GM19452 (cell line): ENCODE results near the gene RAPGEF3.

Experiments used
- ATAC-seq: cut with Tn5 transposase; IDR thresholded peaks from one replicate; pipeline ENCODE4 v1.9.1; 2021; ENCODE audit not compliant: unreplicated experiment

The RAPGEF3 gene

GRCh38 chr12:47725091-47725772 lies 33.4 kb downstream of the RAPGEF3 start, which contains the start of gene ENDOU:
TSS of gene ENDOU (minus strand) at chr12:47725490. CDS start at chr12:47725413, 77 bp downstream.
- no peak for ATAC-seq

DNA sequence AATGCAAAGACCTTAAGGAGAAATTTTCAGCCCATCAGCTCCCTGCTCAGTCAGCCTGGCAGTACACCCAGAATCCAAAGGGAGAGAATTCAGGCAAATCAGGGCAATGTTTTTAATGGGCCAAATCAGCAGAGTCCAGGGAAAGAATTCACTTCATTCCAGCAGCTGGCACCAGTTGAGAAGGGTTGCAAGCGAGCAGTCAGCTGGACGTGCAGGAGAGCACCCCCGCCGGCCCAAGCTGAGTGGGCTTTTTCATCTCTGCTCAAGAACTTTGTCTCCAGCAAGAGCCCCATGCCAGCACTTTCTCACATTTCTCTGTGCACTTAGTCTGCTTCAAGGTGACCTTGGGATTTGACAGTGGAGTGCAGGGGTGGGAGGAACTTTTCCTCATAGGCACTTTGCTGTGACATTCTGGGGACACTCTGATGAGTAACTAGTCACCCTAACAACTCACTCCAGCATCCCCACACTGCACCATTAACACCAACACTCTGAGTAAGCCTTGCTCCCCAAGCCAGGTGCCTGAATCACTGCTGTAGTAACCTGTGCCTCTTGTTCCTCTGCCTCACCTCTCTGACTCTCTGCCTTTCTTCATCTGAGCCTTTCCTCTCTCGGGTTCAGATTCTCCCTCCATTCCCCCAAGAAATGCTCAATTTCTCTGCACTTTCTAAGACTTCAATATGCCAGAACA lies 35.6 kb downstream of the RAPGEF3 start:
- ATAC-seq, result no peak

DNA sequence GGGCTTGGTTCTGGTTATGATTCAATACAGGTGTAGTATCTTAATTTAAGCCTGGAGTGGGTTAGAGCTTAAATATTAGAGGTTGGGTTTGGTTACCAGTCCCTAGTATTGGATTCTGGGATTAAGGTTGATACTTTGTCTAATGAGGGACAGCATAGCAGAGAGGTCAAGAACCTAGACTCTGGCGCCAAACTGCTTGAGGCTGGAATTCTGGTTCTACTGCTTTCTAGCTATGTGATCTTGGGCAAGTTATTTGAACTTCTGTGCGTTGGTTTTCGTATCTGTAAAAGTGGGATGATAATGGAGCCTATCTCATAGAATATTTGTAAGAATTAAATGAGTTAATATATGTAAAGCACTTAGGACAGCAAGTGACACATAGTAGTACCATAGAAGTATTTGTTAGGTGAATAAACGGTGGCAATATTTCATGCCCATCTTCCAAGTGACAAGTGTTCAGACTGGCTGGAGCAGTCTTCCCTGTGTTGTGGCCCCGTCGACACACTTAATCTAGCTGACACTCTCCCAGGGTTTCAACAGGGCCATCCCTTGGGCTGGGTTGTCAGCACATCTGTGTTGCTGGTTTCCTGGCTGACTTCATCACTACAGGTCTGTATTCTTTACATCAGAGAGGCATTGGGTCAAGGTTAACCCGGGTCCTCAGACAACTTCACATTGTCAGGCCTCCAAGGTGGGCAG lies 36.4 kb downstream of the RAPGEF3 start:
- no peak for ATAC-seq

DNA sequence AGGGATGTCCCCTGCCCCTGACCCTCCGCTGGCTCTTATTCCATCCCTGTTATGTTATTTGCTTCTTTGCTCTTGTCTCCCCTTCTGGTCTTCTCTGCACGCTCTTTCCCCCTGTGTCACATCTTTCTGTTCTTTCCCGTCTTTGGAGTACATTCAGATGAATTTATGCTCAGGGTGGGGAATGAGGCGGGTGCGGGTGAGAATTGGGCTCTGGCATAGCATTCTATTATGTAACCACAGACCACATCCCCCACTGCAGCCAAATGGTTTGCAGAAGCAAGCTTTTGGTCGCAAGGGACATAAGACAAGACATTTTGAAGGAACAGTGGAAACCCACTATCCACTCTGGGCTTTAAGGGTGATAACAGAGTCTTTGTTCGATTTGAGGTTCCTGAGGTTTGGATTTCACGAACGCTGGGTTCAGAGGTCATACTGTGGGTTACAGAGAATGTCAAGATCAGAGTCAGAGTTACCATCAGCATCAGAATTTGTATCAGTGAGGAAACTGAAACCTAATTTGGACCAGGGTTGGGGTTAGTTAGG lies 37.2 kb downstream of the RAPGEF3 start:
- ATAC-seq, result no peak

- ATAC-seq, result no peak
Observed at GRCh38 chr12:47718531-47718930, 40.1 kb downstream of the RAPGEF3 start.

- ATAC-seq, result no peak
Observed at GRCh38 chr12:47717443-47718193, 41.1 kb downstream of the RAPGEF3 start.

- no peak for ATAC-seq
Observed at GRCh38 chr12:47717046-47717442, 41.6 kb downstream of the RAPGEF3 start.

- ATAC-seq, result no peak
Observed at GRCh38 chr12:47715877-47716548, 42.7 kb downstream of the RAPGEF3 start.

- ATAC-seq, result peak; percentile 85
Observed at GRCh38 chr12:47715393-47715876, 43.2 kb downstream of the RAPGEF3 start.

DNA sequence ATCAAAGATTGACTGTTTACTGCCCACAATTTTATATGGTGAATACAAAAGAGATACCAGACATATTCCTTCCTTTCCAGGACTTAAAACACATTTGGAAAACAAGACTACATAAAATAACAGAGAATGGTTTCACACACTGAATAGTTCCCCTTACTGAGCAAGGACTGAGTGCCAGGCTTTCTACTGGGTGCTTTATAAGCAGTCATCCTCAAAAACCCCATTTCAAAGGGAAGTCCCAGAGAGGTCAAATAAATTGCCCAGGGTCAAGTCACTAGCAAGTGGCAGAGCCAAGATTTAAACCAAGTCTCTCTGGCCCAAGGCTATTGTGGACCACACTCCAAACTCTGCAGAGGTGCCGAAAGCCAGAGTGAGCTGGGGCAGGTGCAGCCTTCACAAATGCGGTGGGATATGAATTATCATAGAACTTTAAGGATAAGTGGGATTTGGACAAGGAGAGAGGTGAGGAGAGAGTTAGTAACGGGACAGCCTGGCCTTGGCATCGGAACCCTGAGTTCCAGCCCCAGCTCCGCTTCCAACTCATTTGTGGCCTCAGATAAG lies 43.8 kb downstream of the RAPGEF3 start:
- ATAC-seq, result peak; percentile 19

GRCh38 chr12:47712171-47712570 lies 46.5 kb downstream of the RAPGEF3 start:
- ATAC-seq, result no peak

DNA sequence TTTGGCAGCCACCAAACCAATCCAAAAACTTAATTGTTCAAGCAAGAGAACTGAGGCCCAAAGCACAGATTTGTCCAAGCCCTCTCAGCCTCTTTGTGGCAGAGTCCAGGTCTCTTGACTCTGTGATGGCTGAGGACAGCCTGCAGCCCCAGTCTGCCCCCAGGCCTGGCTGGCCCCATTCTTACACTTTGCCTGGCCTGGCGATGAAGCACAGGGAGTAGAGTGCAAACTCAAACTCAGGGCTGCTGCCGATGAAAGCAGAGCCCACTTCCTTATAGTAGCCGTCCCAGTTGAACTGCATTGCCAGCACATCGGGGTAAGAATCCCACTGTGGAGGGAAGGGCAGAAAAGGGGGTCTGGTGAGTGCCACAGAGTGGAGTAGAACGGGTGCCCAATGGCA lies 47.2 kb downstream of the RAPGEF3 start:
- no peak for ATAC-seq

- ATAC-seq, result no peak
Observed at GRCh38 chr12:47710278-47710677, 48.4 kb downstream of the RAPGEF3 start.

DNA sequence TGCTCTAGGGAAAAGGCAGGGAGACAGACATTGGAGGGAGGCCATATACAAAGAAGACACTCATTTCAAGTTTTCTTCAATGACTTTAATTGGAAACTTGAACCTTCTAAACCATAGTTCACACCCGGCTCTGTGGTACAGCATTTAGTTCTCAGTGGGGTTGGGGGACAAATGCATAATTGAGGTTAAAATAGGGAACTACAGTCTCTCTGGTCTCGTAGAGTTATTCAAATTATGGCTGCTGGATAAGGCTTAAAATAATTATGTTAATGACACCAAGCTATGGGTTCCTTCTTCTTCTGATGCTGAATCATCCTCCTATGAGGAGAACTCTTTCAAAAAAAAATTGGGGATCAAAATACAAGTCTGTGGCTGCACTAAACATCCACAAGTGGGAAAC lies 49.0 kb downstream of the RAPGEF3 start:
- no peak for ATAC-seq

DNA sequence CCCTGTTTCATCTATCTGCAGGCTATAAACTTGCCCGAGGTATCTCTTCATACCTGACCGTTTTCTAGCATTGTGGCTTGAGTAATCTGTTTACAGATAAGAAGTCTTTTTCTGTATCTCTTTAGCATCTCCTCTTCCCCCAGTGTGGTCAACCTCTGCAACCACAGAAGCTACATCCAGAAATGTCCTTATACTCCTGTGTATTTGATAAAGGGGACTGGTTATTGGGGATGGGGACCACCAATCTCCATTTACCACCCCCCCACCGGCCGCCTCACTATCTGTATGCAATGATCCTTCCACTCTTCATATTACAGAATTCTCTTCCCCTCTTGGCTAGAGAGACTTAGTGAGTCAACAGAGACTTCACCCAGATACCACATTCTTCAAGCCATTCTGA lies 49.4 kb downstream of the RAPGEF3 start:
- no peak for ATAC-seq

DNA sequence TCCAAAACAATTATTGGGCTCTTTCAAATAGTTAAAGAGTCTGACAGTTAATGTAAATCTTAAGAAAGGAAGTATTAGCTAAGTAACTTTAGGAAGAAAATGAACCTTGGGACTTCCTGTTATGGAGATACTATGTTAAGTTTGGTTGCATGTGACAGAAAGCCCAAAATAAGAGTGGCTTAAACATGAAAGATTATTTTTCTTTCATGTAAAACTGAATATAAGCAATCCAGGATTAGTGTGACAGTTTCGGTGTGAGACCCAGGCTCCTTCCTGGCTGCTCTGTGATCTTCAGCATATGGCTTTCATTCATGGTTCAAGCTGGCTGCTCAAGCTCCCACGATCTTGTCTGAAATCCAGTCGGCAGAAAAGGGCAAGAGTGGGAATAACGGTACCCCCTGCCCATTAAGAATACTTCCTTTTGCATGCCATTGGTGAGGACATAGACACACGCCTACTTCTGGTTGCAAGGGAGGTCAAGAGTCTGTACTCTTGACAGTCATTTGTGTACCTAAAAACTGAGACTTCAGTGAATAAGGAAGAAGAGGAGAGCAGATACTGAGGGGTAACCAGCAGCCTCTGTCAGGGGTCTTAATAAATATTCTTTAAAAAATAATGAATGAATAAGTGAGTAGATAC lies 50.7 kb downstream of the RAPGEF3 start:
- ATAC-seq, result no peak

DNA sequence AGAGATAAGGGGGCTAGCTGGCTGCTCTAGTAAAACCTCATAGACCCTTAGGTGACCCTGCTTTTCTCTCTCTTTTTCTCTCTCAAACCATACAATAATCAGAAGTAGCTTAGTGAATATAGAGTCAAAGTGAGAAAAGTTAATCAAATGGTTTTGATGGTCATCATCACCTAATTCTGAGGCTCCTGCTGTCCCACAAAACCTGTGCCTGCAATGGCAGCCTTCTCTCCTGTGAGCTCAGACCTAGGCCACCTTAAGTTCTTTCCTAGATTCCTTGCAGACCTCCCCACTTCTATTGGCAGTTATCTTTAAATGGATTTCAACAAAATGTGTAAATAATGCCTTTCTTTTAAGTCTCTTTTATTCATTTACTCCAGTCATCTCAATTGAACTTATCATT lies 51.3 kb downstream of the RAPGEF3 start:
- no peak for ATAC-seq

- ATAC-seq, result peak; percentile 79
Observed at GRCh38 chr12:47705566-47706425, 52.9 kb downstream of the RAPGEF3 start, which contains the start of gene RPAP3. TSS of gene RPAP3 (minus strand) at chr12:47706030. CDS start at chr12:47702840, 3,190 bp downstream.

DNA sequence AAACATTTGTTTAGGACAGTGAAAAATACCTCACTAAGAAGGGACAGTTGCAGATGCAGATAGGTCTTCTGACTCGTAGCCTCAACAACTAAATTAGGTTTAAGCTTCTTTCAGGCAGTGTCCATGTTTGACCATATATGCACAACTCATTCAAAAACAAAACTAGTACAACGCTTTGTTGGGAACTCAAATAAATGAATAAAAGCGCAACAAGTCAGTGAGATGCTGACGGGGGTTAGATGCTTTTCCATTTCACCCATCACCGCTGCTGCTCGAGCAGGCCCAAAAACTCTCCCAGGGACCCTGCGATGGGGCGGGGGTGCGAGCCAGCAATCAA lies 53.5 kb downstream of the RAPGEF3 start:
- no peak for ATAC-seq
